ENCODE measurements around the gene NHS. TPM values are rescaled to one million over a fixed set of nuclear protein-coding genes. Genes with fewer than 3 reads are reported as not detected.

Gene NHS
- total RNA-seq, 1 donor from 2014 or later: 6.6 TPM

DNA sequence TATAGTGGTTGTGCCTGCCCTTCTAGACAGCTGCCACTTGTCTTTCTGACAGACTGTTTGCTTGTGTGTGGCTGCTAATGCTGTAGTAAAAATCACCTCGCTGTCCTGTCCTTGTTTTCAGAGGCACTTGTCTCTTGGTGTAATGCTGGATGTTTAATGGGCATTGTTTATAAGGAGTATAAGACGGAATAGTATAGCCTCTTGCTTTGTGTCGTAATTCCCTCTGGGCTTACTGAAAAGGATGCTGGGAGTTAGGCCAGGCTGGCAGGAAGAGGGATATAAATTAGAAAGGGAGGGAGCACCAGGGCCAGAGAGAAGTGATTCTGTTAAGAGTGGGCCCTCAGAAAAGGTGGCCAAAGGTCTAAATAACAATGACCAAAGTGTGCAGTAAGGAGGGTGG lies 29.0 kb downstream of the NHS start:
- no peaks in the 10 kb centered on the region for H3K9me3 ChIP-seq (ENCODE audit: insufficient read depth, low read depth, low read length)
- Mint-ChIP-seq H3K27ac (ENCODE audit: unreplicated experiment) (no peak overlapping the region), H3K36me3 (ENCODE audit: low read depth, unreplicated experiment) (no peaks in the 10 kb centered on the region), H3K4me3 (ENCODE audit: unreplicated experiment) (no peak overlapping the region), H3K27me3 (ENCODE audit: low read depth, unreplicated experiment) (no peaks in the 10 kb centered on the region), H3K4me1 (ENCODE audit: low read depth, unreplicated experiment) (peaks cover 26% of the 10 kb centered on the region), H3K9me3 (ENCODE audit: unreplicated experiment) (no peaks in the 10 kb centered on the region)
- H4K20me1 ChIP-seq (ENCODE audit: insufficient read depth, low read length): no peaks in the 10 kb centered on the region
- H3K27ac ChIP-seq (ENCODE audit: low read depth, low read length): no peak overlapping the region
- peaks cover 11% of the 10 kb centered on the region for H3K4me1 ChIP-seq (ENCODE audit: insufficient read depth, low read length)
- H3K9ac ChIP-seq (ENCODE audit: low read length): no peak overlapping the region
- no peaks in the 10 kb centered on the region for H3K27me3 ChIP-seq (ENCODE audit: insufficient read depth, low read length)
- no peak for FAIRE-seq
- H3K36me3 ChIP-seq (ENCODE audit: insufficient read depth, low read length): no peaks in the 10 kb centered on the region
- TF ChIP-seq EZH2 (IDR thresholded peaks at IDR 0.05; ENCODE audit: insufficient read depth, low read length) (no peak), CTCF (IDR thresholded peaks at IDR 0.05; ENCODE audit: insufficient read depth, low read depth, low read length) (no peak)
- peaks cover 63% of the 10 kb centered on the region for H3K79me2 ChIP-seq (ENCODE audit: insufficient read depth, low read length)
- H3K4me3 ChIP-seq (ENCODE audit: insufficient read depth, low read depth, low read length): no peak overlapping the region
- no peak overlapping the region for H2AFZ ChIP-seq (ENCODE audit: low read depth, low read length)
- DNase-seq (ENCODE audit: low read depth): no peak
- H3K4me2 ChIP-seq (ENCODE audit: low read length): no peak overlapping the region

DNA sequence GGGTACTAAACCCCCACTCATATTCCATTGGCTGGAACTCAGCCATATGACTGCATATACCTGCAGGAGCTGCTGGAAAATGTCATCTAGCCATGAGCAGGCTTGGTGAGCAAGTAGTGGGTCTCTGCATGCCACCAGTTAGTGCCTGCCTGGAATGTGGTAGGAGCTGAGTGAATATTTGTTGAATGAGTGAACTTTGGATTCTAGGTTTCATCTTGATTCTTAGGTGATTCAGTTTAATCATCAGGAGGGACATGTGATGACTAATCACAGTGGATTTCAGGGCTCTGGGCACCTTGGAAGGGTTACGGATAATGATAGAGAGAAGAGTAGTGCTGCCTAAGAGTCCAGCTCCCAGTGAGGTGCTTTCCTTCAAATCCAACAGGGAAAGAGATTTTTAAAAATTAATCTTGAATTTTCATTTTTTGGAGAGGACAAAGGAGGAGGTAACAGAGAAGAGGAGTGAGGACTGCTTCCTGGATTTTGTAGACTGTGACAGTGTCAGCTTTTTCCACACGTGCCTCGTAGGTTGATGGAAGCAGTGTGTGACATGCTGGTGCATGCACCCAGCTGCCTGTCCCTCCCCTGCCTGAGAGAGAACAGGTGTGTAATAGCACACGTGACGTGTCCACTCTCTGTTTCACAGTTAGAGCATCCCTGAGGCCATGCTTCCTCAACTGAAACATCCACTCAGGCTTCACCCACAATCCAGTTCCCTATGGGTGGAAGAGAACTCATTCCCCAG lies 30.4 kb downstream of the NHS start:
- H3K9me3 ChIP-seq (ENCODE audit: insufficient read depth, low read depth, low read length): no peaks in the 10 kb centered on the region
- no peak for TF ChIP-seq EZH2 (IDR thresholded peaks at IDR 0.05; ENCODE audit: insufficient read depth, low read length)
- no peak for TF ChIP-seq CTCF (IDR thresholded peaks at IDR 0.05; ENCODE audit: insufficient read depth, low read depth, low read length)
- Mint-ChIP-seq H3K4me3 (ENCODE audit: unreplicated experiment) (peak overlapping the region; percentile 37), H3K4me1 (ENCODE audit: low read depth, unreplicated experiment) (peaks cover 26% of the 10 kb centered on the region), H3K27me3 (ENCODE audit: low read depth, unreplicated experiment) (no peaks in the 10 kb centered on the region), H3K27ac (ENCODE audit: unreplicated experiment) (peak overlapping the region; percentile 21), H3K9me3 (ENCODE audit: unreplicated experiment) (no peaks in the 10 kb centered on the region), H3K36me3 (ENCODE audit: low read depth, unreplicated experiment) (no peaks in the 10 kb centered on the region)
- peaks cover 66% of the 10 kb centered on the region for H3K79me2 ChIP-seq (ENCODE audit: insufficient read depth, low read length)
- H3K27me3 ChIP-seq (ENCODE audit: insufficient read depth, low read length): no peaks in the 10 kb centered on the region
- FAIRE-seq (peak; percentile 100), DNase-seq (ENCODE audit: low read depth) (peak; percentile 82)
- no peak overlapping the region for H2AFZ ChIP-seq (ENCODE audit: low read depth, low read length)
- H3K4me3 ChIP-seq (ENCODE audit: insufficient read depth, low read depth, low read length): no peak overlapping the region
- peak overlapping the region; percentile 60 for H3K27ac ChIP-seq (ENCODE audit: low read depth, low read length)
- peak overlapping the region; percentile 62 for H3K4me2 ChIP-seq (ENCODE audit: low read length)
- H4K20me1 ChIP-seq (ENCODE audit: insufficient read depth, low read length): no peaks in the 10 kb centered on the region
- H3K9ac ChIP-seq (ENCODE audit: low read length): peak overlapping the region; percentile 22
- H3K4me1 ChIP-seq (ENCODE audit: insufficient read depth, low read length): peaks cover 11% of the 10 kb centered on the region
- H3K36me3 ChIP-seq (ENCODE audit: insufficient read depth, low read length): no peaks in the 10 kb centered on the region
